ENCODE measurements around the gene OSR1. TPM values are rescaled to one million over a fixed set of nuclear protein-coding genes. Genes with fewer than 3 reads are reported as not detected.
A peak's percentile ranks its signal among the peaks of the same experiment; 100 is the strongest.
"Not testable (repeated sequence)": the region's sequence is repeated elsewhere in the genome, so short reads cannot be mapped to it uniquely, and the experiment has no call there.

The OSR1 gene
- 10 to 100 TPM; 59.7 to 67.9 TPM for total RNA-seq
- long read RNA-seq, full-length matches to known transcripts = 57 of 61 reads
- long read RNA-seq, partial matches to known transcripts = 2 of 61 reads
- long read RNA-seq, other reads (novel, unspliced or antisense) = 2 of 61 reads

DNA sequence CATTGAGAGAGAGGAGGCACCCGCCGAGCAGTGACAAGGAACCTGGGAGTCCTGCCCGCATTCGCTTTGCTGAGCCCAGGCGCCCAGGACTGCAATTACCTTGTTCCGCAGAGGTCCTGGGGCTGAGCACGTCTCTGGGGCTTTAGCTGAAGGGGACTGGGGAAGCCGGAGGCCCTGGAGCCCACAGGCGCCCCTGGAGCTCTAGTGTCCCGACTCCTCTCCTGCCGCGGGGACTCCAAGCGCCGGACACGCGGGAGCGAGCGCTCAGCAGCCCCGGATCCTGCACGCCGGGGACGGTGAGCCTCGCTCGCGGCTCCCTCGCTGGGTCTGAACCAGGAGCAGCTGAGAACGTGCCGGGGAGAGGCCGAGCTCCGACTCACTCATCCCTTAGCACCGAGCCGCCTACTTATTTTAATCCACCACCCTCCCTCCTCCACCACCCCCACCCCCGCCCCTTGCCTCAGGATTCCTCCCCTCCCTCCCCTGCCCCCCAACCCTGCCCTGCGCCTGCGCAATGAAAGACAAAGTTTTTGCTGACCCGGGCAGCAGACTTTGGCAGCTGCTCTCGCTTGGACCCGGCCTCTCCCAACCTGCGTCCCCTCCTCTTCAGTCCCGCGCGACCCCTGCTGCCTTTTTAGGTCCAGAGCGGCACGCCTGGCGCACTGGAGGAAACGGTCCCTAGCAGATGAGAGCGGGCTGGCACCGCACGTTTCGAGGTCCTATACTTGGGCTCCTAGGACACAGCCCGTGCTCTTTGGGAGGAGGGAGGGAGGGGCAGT, at the start of gene OSR1:
TSS of gene OSR1 (minus strand) at position 382 of the 779 bp plus-strand sequence. CDS start 4,818 bp downstream, outside the sequence.
- peak; percentile 74 for DNase-seq
- intact Hi-C loops (cut with DNase I) = loop anchor here in 1 of 2 donors (10.0 kb wide), 3 partner anchors 324 to 474 kb away; no protein-coding TSS in a partner anchor
- ATAC-seq = peak; percentile 66 to 72

GRCh38 chr2:19403785-19404184, 45.4 kb upstream of the OSR1 start:
- DNase-seq (no peak), ATAC-seq (no peak)
- intact Hi-C loops (cut with DNase I) = no loop called here

- intact Hi-C loops (cut with DNase I) = no loop called here
These were observed 33.8 kb upstream of the OSR1 start for GRCh38 chr2:19392191-19392590.

GRCh38 chr2:19389469-19389868, 31.0 kb upstream of the OSR1 start:
- DNase-seq; ATAC-seq; intact Hi-C loops (cut with DNase I): not testable (repeated sequence)

More at GRCh38 chr2:19392191-19392590, 33.8 kb upstream of the OSR1 start:
- ATAC-seq (no peak), DNase-seq (no peak)

- no peak for ATAC-seq
- intact Hi-C loops (cut with DNase I) = no loop called here
- DNase-seq = no peak
These were observed 22.1 kb upstream of the OSR1 start for GRCh38 chr2:19380532-19380931.

- ATAC-seq = no peak
- no peak for DNase-seq
- intact Hi-C loops (cut with DNase I) = no loop called here
These were observed 20.5 kb upstream of the OSR1 start for GRCh38 chr2:19378939-19379338.

DNA sequence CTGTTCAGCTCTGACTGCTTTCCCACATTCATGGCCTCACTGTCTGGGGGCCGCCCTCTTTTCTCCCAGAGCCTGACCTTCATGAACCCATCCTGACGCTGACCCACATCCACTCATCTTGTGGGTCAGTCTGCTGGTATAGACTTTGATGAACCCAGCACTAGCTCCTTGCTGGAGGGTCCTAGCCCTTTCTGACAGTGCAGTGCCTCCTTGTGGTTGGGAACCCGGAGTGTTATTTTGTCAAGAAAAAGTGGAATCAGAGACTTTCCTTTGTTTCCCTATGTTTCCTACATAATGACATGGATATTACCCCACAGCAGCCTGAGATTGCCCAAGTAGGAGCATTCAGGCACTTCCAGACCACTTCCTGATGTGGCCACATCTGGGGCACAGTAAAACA, 19.3 kb upstream of the OSR1 start:
- intact Hi-C loops (cut with DNase I) = no loop called here
- no peak for ATAC-seq

DNA sequence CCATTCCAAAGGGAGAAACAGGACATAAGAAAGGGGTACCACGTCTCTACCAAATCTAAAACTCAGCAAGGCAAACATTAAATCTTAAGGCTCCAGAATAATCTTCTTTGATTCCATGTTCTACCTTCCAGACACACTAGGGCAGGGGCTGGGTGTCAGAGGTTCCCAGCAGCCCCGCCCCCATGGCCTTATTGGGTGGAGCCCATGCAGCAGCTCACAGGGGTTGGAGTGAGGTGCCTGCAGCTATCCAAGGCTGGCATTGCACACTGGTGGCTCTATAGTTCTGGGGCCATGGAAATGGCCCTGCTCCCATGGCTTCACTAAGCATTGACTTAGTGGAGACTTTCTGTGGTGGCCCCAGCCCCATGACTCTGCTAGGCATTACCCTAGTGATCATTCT, 14.9 kb upstream of the OSR1 start:
- intact Hi-C loops (cut with DNase I) = no loop called here
- ATAC-seq (no peak), DNase-seq (no peak)

More for the DNA sequence above, 19.3 kb upstream of the OSR1 start:
- no peak for DNase-seq

GRCh38 chr2:19371996-19372582, 13.7 kb upstream of the OSR1 start:
- ATAC-seq (no peak), DNase-seq (no peak)
- intact Hi-C loops (cut with DNase I) = no loop called here

- intact Hi-C loops (cut with DNase I) = loop anchor here (10.0 kb wide), 2 partner anchors 495 to 935 kb away; no protein-coding TSS in a partner anchor
- DNase-seq (no peak), ATAC-seq (no peak)
These were observed 11.0 kb upstream of the OSR1 start for GRCh38 chr2:19369341-19369955.

- intact Hi-C loops (cut with DNase I) = loop anchor here (10.0 kb wide), 2 partner anchors 496 to 934 kb away; no protein-coding TSS in a partner anchor
- no peak for ATAC-seq
- no peak for DNase-seq
These were observed 10.3 kb upstream of the OSR1 start for GRCh38 chr2:19368760-19369159.

DNA sequence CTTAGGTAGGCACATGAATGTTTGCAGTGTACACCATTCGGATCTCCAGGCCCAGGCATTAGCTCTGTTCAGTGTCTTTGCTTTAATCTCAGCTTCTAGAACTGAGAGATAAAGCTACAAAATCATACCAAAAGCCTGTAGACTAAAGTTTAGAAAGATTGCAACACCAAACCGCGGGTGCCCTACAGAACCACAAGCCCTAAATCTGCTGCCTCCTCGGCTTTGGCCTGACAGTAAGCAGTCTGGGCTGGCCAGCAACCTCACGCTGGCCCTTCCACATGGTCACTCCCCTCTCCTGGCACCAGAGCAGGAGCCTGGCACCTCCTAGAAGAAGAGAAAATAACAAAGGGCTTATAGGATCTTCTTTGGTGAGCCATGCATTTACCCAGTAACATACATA, 8.9 kb upstream of the OSR1 start:
- no peak for ATAC-seq
- intact Hi-C loops (cut with DNase I) = loop anchor here (10.0 kb wide), 2 partner anchors 497 to 933 kb away; no protein-coding TSS in a partner anchor

DNA sequence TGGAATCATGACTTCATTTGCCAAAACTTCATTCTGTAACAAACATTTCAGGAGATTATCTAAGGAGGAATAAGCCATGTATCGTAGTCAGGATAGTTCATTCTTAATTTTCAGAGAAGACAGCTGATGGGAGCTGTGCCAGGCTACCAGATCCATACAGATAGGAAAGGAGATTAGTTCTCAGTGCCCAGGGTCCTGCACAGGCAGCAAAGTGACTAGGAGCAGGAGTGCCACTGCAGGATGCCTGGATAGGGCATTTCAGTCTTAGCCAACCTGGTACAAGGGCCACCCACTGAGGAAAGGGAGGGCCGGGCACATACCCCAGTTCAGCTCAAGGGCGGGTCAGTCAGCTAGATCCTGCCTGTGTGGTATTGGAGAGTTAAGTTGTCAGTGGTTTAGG, 6.7 kb upstream of the OSR1 start:
- intact Hi-C loops (cut with DNase I) = loop anchor here (10.0 kb wide), 2 partner anchors 500 to 930 kb away; no protein-coding TSS in a partner anchor
- ATAC-seq (no peak), DNase-seq (no peak)

More for the DNA sequence above, 8.9 kb upstream of the OSR1 start:
- DNase-seq = no peak

DNA sequence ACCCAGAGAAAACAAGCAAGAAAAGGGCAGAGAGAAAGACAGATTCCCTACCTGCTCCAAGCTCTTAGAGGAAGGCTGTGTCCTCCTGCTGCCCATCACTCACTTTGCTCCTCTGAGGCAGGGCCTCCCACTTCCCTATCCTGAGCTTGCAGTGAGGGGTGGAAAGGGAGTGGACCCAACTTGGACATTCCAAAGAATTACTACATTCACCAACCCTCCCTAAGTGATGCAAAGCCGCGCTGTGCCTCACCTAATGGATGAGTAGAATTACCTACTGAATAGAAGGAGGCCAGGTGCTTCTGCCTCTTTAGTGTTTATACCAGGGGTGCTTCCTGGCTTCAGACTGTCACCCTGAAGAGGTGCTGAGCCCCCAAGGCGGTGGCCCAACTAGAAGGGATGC, 5.6 kb upstream of the OSR1 start:
- ATAC-seq (peak in 1 of 2 donors; percentile 52), DNase-seq (no peak)
- intact Hi-C loops (cut with DNase I) = loop anchor here (5.0 to 10.0 kb wide), 6 partner anchors 268 to 929 kb away; no protein-coding TSS in a partner anchor

- no peak for DNase-seq
- no peak for ATAC-seq
- intact Hi-C loops (cut with DNase I) = loop anchor here (5.0 to 10.0 kb wide), 6 partner anchors 269 to 929 kb away; no protein-coding TSS in a partner anchor
These were observed 5.0 kb upstream of the OSR1 start for GRCh38 chr2:19363474-19363778.

GRCh38 chr2:19362755-19363473, 4.5 kb upstream of the OSR1 start:
- intact Hi-C loops (cut with DNase I) = loop anchor here (5.0 to 10.0 kb wide), 6 partner anchors 269 to 928 kb away; no protein-coding TSS in a partner anchor
- ATAC-seq = peak; percentile 40 to 54
- peak; percentile 82 for DNase-seq

DNA sequence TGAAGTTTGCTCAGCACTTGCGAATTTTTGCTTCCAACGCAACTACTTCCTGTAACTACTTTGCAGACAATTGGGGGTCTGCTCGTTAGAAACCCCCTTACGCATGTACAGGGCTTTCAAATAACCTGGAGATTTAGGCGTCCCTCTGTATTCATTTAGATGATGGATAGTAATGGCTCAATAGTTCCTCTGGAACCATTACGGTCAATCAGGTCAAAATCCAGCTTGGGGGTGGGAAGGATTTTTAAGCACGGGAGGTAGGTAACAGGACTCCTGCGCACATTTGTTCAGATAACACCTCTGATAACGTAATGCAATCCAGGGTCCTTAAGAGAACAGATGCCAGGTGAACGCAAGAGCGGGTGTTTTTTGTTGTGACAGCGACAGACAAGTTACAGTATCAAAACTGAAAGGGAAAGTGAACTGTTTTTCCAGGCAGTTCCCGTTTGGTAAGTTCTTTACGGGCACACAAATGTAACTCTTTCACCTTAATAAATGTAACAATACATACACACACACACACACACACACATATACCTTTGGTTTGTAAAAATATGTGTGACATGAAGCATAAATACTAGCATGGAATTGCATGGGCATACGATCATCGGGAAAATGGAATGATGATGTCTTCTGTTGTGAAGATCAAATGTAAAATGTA, 3.8 kb upstream of the OSR1 start:
- intact Hi-C loops (cut with DNase I) = loop anchor here (5.0 to 10.0 kb wide), 6 partner anchors 270 to 927 kb away; no protein-coding TSS in a partner anchor
- no peak for ATAC-seq

GRCh38 chr2:19361325-19361990, 3.0 kb upstream of the OSR1 start:
- DNase-seq (peak; percentile 58), ATAC-seq (peak; percentile 2 to 13)
- intact Hi-C loops (cut with DNase I) = loop anchor here (5.0 to 10.0 kb wide), 6 partner anchors 271 to 927 kb away; no protein-coding TSS in a partner anchor

More for the DNA sequence above, 3.8 kb upstream of the OSR1 start:
- DNase-seq = no peak
